Activated CD4-positive, CD25-positive, alpha-beta regulatory T cell (primary cell): ENCODE results near the gene HECTD4.
"Not testable (repeated sequence)": the region's sequence is repeated elsewhere in the genome, so short reads cannot be mapped to it uniquely, and the experiment has no call there.

ENCODE experiments used
- DNase-seq, 4 experiments: peaks; one replicate each; lab custom pipeline; 2025; lab: John Stamatoyannopoulos, UW

The HECTD4 gene

GRCh38 chr12:112261559-112261958 is 120.7 kb downstream of the HECTD4 start:
- no peak for DNase-seq

GRCh38 chr12:112258926-112259325 is 123.3 kb downstream of the HECTD4 start:
- DNase-seq, result no peak

- no peak for DNase-seq
Observed at GRCh38 chr12:112256780-112257179, 125.5 kb downstream of the HECTD4 start.

GRCh38 chr12:112252184-112252583 is 130.0 kb downstream of the HECTD4 start:
- DNase-seq, result no peak

GRCh38 chr12:112244902-112245301 is 137.3 kb downstream of the HECTD4 start:
- not testable (repeated sequence) for DNase-seq

GRCh38 chr12:112243255-112244110 is 138.7 kb downstream of the HECTD4 start:
- DNase-seq, result no peak

- DNase-seq, result no peak
Observed at GRCh38 chr12:112241176-112241575, 141.1 kb downstream of the HECTD4 start.

GRCh38 chr12:112239881-112240280 is 142.3 kb downstream of the HECTD4 start:
- no peak for DNase-seq

GRCh38 chr12:112239020-112239419 is 143.2 kb downstream of the HECTD4 start:
- DNase-seq, result no peak

- DNase-seq, result no peak
Observed at GRCh38 chr12:112238441-112238840, 143.8 kb downstream of the HECTD4 start.

- DNase-seq, result no peak
Observed at GRCh38 chr12:112236786-112237185, 145.4 kb downstream of the HECTD4 start.

- DNase-seq, result no peak
Observed at GRCh38 chr12:112236386-112236785, 145.8 kb downstream of the HECTD4 start.

- no peak for DNase-seq
Observed at GRCh38 chr12:112234303-112234702, 147.9 kb downstream of the HECTD4 start.

DNA sequence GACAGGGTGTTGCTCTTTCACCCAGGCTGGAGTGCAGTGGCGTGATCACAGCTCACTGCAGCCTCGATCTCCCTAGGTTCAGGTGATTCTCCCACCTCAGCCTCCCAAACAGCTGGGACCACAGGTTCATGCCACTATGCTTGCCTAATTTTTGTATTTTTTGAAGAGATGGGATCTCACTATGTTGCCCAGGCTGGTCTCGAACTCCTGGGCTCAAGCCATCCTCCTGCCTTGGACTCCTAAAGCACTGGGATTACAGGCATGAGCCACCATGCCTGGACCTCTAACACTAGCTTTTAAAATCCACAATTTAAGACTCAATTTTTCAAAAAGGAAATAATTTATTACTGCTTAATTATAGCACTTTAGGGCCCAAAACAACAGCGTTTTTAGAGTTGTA is 149.0 kb downstream of the HECTD4 start:
- DNase-seq, result no peak

GRCh38 chr12:112230136-112230535 is 152.1 kb downstream of the HECTD4 start:
- no peak for DNase-seq

GRCh38 chr12:112226768-112227167 is 155.5 kb downstream of the HECTD4 start:
- no peak for DNase-seq

DNA sequence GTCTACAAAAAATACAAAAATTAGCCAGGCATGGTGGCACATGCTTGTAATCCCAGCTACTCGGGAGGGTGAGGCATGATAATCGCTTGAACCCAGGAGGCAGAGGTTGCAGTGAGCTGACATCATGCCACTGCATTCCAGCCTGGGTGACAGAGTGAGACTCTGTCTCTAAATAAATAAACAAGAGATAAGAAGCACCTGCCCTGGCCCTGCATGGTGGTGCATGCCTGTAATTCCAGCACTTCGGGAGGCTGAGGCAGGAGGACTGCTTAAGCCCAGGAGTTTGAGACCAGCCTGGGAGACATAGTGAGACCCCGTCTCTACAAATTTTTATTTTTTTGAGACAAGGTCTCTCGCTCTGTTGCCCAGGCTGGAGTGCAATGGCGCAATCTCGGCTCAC is 161.6 kb downstream of the HECTD4 start:
- not testable (repeated sequence) for DNase-seq

GRCh38 chr12:112219195-112219594 is 163.0 kb downstream of the HECTD4 start:
- no peak for DNase-seq

DNA sequence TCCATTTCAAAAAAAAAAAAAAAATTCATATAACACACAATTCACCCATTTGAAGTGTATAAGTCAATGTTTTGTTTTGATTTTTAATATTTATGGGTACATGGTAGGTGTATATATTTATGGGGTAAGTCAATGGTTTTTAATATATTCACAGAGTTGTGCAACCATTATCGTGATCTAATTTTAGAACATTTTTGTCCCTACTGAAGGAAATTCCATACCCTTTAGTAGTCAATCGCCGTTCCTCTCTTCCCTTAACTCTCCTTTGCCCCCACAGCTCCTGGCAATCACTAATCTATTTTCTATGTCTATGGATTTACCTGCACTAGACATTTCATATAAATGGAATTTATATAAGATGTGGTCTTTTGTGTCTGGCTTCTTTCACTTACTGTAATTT is 164.1 kb downstream of the HECTD4 start:
- no peak for DNase-seq

- no peak for DNase-seq
Observed at GRCh38 chr12:112217647-112218046, 164.6 kb downstream of the HECTD4 start.

DNA sequence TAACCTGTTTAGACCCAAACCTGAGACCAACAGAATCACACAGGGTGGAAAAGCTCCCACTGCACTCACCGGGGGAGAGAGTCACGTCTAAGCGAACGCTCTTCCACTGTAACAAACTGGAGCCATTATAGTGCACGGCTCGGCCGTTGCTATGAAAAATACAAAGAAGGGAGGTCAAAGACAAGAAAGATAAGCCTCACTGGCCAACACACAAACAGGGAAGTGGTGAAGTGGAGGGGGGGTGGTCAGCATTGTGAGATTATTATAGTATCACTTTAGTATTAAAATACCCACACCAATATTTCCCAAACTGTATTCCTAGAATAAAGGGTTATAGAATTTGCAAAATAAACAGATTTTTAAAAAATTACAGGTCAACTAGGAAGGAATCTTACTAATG is 166.0 kb downstream of the HECTD4 start:
- no peak for DNase-seq

GRCh38 chr12:112214064-112214463 is 168.2 kb downstream of the HECTD4 start:
- no peak for DNase-seq

GRCh38 chr12:112208301-112208910 is 173.8 kb downstream of the HECTD4 start:
- DNase-seq, result no peak
